A549 (cell line): ENCODE data around the gene ZNF69. TPM values are rescaled to one million over a fixed set of nuclear protein-coding genes. Genes with fewer than 3 reads are reported as not detected.
"Not testable (repeated sequence)": the region's sequence is repeated elsewhere in the genome, so short reads cannot be mapped to it uniquely, and the experiment has no call there.

Experiments
- ATAC-seq, 2 experiments: fragments of 200-7000 bp in 1 of 2; fragments of >200 bp in 1 of 2; cut with Nextera tagmentation in 1 of 2; cut with Tn5 transposase in 1 of 2; 3 replicates each; pipeline versions ENCODE4 v1.8.0 to v1.9.1; 2018 to 2020; ENCODE audit warnings: mild to moderate bottlenecking in 1 of 2, moderate library complexity in 1 of 2
- CTCF ChIA-PET: fragments of 300-600 bp; sonication (Branson Sonifier 250); formaldehyde crosslinking; extraction: SDS; loops from one replicate; lab custom pipeline; 2021; ENCODE audit warnings: antibody characterized with exemption, inconsistent platforms; lab: Yijun Ruan, JAX
- POLR2A ChIA-PET: fragments of 350-600 bp; formaldehyde crosslinking; extraction: SDS; loops from one replicate; lab custom pipeline; 2021; ENCODE audit warnings: antibody characterized with exemption, inconsistent platforms; lab: Yijun Ruan, JAX
- DNase-seq, 2 experiments: peaks; one replicate each; pipeline versions ENCODE4 v3.0.0 to v3.0.0-alpha.2; 2011 to 2016; ENCODE audit warnings: low read depth in 1 of 2, low spot score in 1 of 2
- FAIRE-seq: peaks from 2 replicates; lab custom pipeline; 2011; peaks lifted over from hg19 to GRCh38; lab: Jason Lieb, UNC
- H3K27ac ChIP-seq, 2 experiments: fragments of >200 bp; sonication (Bioruptor Twin); formaldehyde crosslinking; 3 replicates each; pipeline ENCODE4 v1.5.1; 2016 to 2017
- H3K4me1 ChIP-seq: fragments of >200 bp; sonication (Bioruptor Twin); formaldehyde crosslinking; 3 replicates; pipeline ENCODE4 v1.6.1; 2016
- H3K4me2 ChIP-seq: fragments of >200 bp; sonication (Bioruptor Twin); formaldehyde crosslinking; 3 replicates; pipeline ENCODE4 v1.6.1; 2016
- H3K4me3 ChIP-seq: fragments of >200 bp; sonication (Bioruptor Twin); formaldehyde crosslinking; 3 replicates; pipeline ENCODE4 v1.5.1; 2016
- H3K9me3 ChIP-seq: fragments of >200 bp; sonication (Bioruptor Twin); formaldehyde crosslinking; 3 replicates; pipeline ENCODE4 v1.6.1; 2016
- CBX2 ChIP-seq: fragments of 200-600 bp; sonication (generic); IDR thresholded peaks from 2 replicates; pipeline ENCODE4 v1.6.1; 2016; ENCODE audit warnings: low read depth, mild to moderate bottlenecking, borderline replicate concordance
- CBX8 ChIP-seq: fragments of 200-600 bp; sonication (generic); IDR thresholded peaks from 2 replicates; pipeline ENCODE4 v1.6.1; 2016
- CEBPB ChIP-seq, 2 experiments: fragments of >200 bp in 1 of 2; sonication (Bioruptor Twin) in 1 of 2; formaldehyde crosslinking in 1 of 2; IDR thresholded peaks; 2 replicates each; pipeline ENCODE4 v1.6.1; 2012 to 2016
- CTCF ChIP-seq: fragments of >200 bp; sonication (Bioruptor Twin); formaldehyde crosslinking; IDR thresholded peaks from 3 replicates; pipeline ENCODE4 v1.5.1; 2016
- EHF ChIP-seq: fragments of 250-450 bp; sonication (Bioruptor Pico); IDR thresholded peaks from 2 replicates; pipeline ENCODE4 v1.5.0; 2020; ENCODE audit warnings: mild to moderate bottlenecking
- ELK1 ChIP-seq: fragments of 150-350 bp; IDR thresholded peaks from 2 replicates; pipeline ENCODE4 v1.6.1; 2014; ENCODE audit warnings: low read depth, mild to moderate bottlenecking, low read length
- EP300 ChIP-seq, 2 experiments: fragments of >200 bp; sonication (Bioruptor Twin); formaldehyde crosslinking; IDR thresholded peaks; 2 replicates in 1 of 2; 3 replicates in 1 of 2; pipeline ENCODE4 v1.6.1; 2016 to 2017
- ESRRA ChIP-seq: fragments of 150-350 bp; IDR thresholded peaks from 2 replicates; pipeline ENCODE4 v1.6.1; 2014; ENCODE audit warnings: mild to moderate bottlenecking, low read length, borderline replicate concordance
- GATA3 ChIP-seq: IDR thresholded peaks from 2 replicates; pipeline ENCODE4 v1.6.1; 2012; ENCODE audit warnings: borderline replicate concordance
- HDAC2 ChIP-seq: fragments of 200-600 bp; sonication (generic); IDR thresholded peaks from 2 replicates; pipeline ENCODE4 v1.6.1; 2016
- HES2 ChIP-seq: fragments of >200 bp; sonication (Bioruptor Twin); formaldehyde crosslinking; IDR thresholded peaks from 2 replicates; pipeline ENCODE4 v1.6.1; 2016
- HOXA7 ChIP-seq: fragments of 250-450 bp; sonication (Bioruptor Pico); IDR thresholded peaks from 2 replicates; pipeline ENCODE4 v1.5.0; 2020; ENCODE audit warnings: mild to moderate bottlenecking, moderate library complexity
- HOXB5 ChIP-seq: fragments of 250-450 bp; sonication (Bioruptor Pico); IDR thresholded peaks from 2 replicates; pipeline ENCODE4 v1.5.0; 2020; ENCODE audit warnings: mild to moderate bottlenecking, moderate library complexity
- JUN ChIP-seq, 2 experiments: fragments of >200 bp; sonication (Bioruptor Twin); formaldehyde crosslinking; IDR thresholded peaks; 2 replicates in 1 of 2; 3 replicates in 1 of 2; pipeline ENCODE4 v1.6.1; 2016 to 2017
- JUNB ChIP-seq: fragments of >200 bp; sonication (Bioruptor Twin); formaldehyde crosslinking; IDR thresholded peaks from 2 replicates; pipeline ENCODE4 v1.6.1; 2016
- KDM1A ChIP-seq: fragments of 200-600 bp; sonication (generic); IDR thresholded peaks from 2 replicates; pipeline ENCODE4 v1.6.1; 2016; ENCODE audit warnings: low read depth, mild to moderate bottlenecking
- MAFK ChIP-seq: fragments of 450-650 bp; IDR thresholded peaks from 2 replicates; pipeline ENCODE4 v1.6.1; 2014; ENCODE audit not compliant: partially characterized antibody
- MAX ChIP-seq: IDR thresholded peaks from 2 replicates; pipeline ENCODE4 v1.6.1; 2012
- NFE2L2 ChIP-seq: fragments of 150-350 bp; conservative IDR thresholded peaks from 2 replicates; pipeline ENCODE4 v1.6.1; 2014; ENCODE audit warnings: low read length
- NPAS2 ChIP-seq: fragments of 250-450 bp; sonication (Bioruptor Pico); IDR thresholded peaks from 2 replicates; pipeline ENCODE4 v1.8.0; 2022; ENCODE audit warnings: mild to moderate bottlenecking, moderate library complexity, borderline replicate concordance
- NR3C1 ChIP-seq: fragments of >200 bp; sonication (Bioruptor Twin); formaldehyde crosslinking; IDR thresholded peaks from 3 replicates; pipeline ENCODE4 v1.6.1; 2017
- PHF8 ChIP-seq: fragments of 200-600 bp; sonication (generic); IDR thresholded peaks from 2 replicates; pipeline ENCODE4 v1.6.1; 2016; ENCODE audit warnings: low read depth, mild to moderate bottlenecking, antibody characterized with exemption, moderate library complexity, borderline replicate concordance
- POLR2A ChIP-seq: IDR thresholded peaks from 2 replicates; pipeline ENCODE4 v1.6.1; 2012; ENCODE audit warnings: mild to moderate bottlenecking, low read length
- POLR2AphosphoS2 ChIP-seq: conservative IDR thresholded peaks from 2 replicates; pipeline ENCODE4 v1.6.1; 2012; ENCODE audit warnings: low read length, improper control_type of control experiment, inconsistent platforms
- RAD21 ChIP-seq, 2 experiments: fragments of >200 bp in 1 of 2; sonication (Bioruptor Twin) in 1 of 2; formaldehyde crosslinking in 1 of 2; IDR thresholded peaks in 1 of 2; conservative IDR thresholded peaks in 1 of 2; 2 replicates in 1 of 2; 3 replicates in 1 of 2; pipeline ENCODE4 v1.6.1; 2012 to 2018; ENCODE audit warnings: inconsistent platforms in 1 of 2
- SMC3 ChIP-seq: fragments of >200 bp; sonication (Bioruptor Twin); formaldehyde crosslinking; IDR thresholded peaks from 3 replicates; pipeline ENCODE4 v1.6.1; 2018; ENCODE audit warnings: inconsistent platforms
- SREBF2 ChIP-seq: fragments of 450-650 bp; IDR thresholded peaks from 2 replicates; pipeline ENCODE4 v1.6.1; 2014; ENCODE audit warnings: mild to moderate bottlenecking, moderate library complexity
- USF2 ChIP-seq: fragments of 450-650 bp; IDR thresholded peaks from 2 replicates; pipeline ENCODE4 v1.6.1; 2014; ENCODE audit warnings: antibody characterized with exemption
- WGBS: methylation state at CpG from one replicate; pipeline ENCODE4 v1.1.6; 2017; ENCODE audit errors: missing lambda C conversion rate; 5-methylcytosine and 5-hydroxymethylcytosine counted together
- polyA plus RNA-seq, 4 experiments: library from polyadenylated mRNA; depleted of rRNA in 3 of 4; stranded (reverse); fragments of >200 nt; fragmentation: RNase III in 1 of 4; extraction: RNeasy Plus Mini Kit Qiagen cat#74134 plus additional on column Dnase treatment in 1 of 4; gene quantifications; 2 replicates in 3 of 4; 3 replicates in 1 of 4; pipeline ENCODE4 v1.2.3, GENCODE V29; 2011 to 2017

The ZNF69 gene
- polyA plus RNA-seq, 2 of the 4 experiments (the other 2 are of a cell fraction): not detected

GRCh38 chr19:11894851-11895250 is 7.3 kb downstream of the ZNF69 start:
- ATAC-seq: no peak
- TF ChIP-seq CBX8 (no peak), NPAS2 (CRISPR knock-in tag) (no peak), CEBPB (IDR thresholded peaks at IDR 0.05) (no peak), NFE2L2 (no peak), NR3C1 (no peak), SMC3 (no peak), KDM1A (no peak), ELK1 (no peak), MAX (no peak)
- Histone ChIP-seq H3K4me2 (no peak overlapping the region), H3K4me1 (no peaks in the 10 kb centered on the region), H3K9me3 (no peaks in the 10 kb centered on the region), H3K4me3 (no peak overlapping the region), H3K27ac (no peak overlapping the region)
- ChIA-PET CTCF (interaction anchor here (0.5 kb wide), 1 partner anchor 505 kb away, joined by 3 read pairs; no protein-coding TSS in a partner anchor), POLR2A (no interaction called here)
- WGBS: 34% methylated on average over 6 of the region's 6 CpGs
- no peak for DNase-seq
- no peak for FAIRE-seq

GRCh38 chr19:11902228-11902627 is 14.6 kb downstream of the ZNF69 start:
- FAIRE-seq: no peak
- WGBS: 18% methylated on average over 3 of the region's 3 CpGs
- Histone ChIP-seq H3K4me3 (no peak overlapping the region), H3K9me3 (peaks cover 2% of the 10 kb centered on the region; the same call in 1 of the 3 replicates), H3K27ac (no peak overlapping the region), H3K4me2 (no peak overlapping the region), H3K4me1 (no peaks in the 10 kb centered on the region)
- no peak for TF ChIP-seq SMC3
- no peak for TF ChIP-seq POLR2A
- TF ChIP-seq ESRRA: no peak
- TF ChIP-seq RAD21 (conservative IDR thresholded peaks at IDR 0.05 in 1 of 2, IDR thresholded peaks at IDR 0.05 in 1 of 2): no peak
- no peak for TF ChIP-seq HES2
- TF ChIP-seq CBX2: no peak
- TF ChIP-seq HDAC2: no peak
- no peak for TF ChIP-seq PHF8
- no peak for TF ChIP-seq JUNB
- no peak for TF ChIP-seq GATA3
- TF ChIP-seq POLR2AphosphoS2: no peak
- TF ChIP-seq HOXA7: no peak
- TF ChIP-seq KDM1A: no peak
- TF ChIP-seq SREBF2: no peak
- TF ChIP-seq CEBPB (IDR thresholded peaks at IDR 0.05): no peak
- no peak for TF ChIP-seq EHF
- TF ChIP-seq CTCF: no peak
- TF ChIP-seq HOXB5 (CRISPR knock-in tag): no peak
- TF ChIP-seq CBX8: no peak
- TF ChIP-seq JUN (IDR thresholded peaks at IDR 0.05): no peak
- ChIA-PET CTCF (no interaction called here), POLR2A (no interaction called here)
- DNase-seq: no peak
- no peak for ATAC-seq

- TF ChIP-seq JUNB: no peak
- TF ChIP-seq GATA3: no peak
- no peak for TF ChIP-seq MAFK
- TF ChIP-seq HDAC2: no peak
- TF ChIP-seq SREBF2: no peak
- TF ChIP-seq CTCF: no peak
- no peak for TF ChIP-seq USF2
- no peak for TF ChIP-seq EP300 (IDR thresholded peaks at IDR 0.05)
- Histone ChIP-seq H3K9me3 (peaks cover 2% of the 10 kb centered on the region; the same call in 1 of the 3 replicates), H3K27ac (no peak overlapping the region), H3K4me3 (no peak overlapping the region), H3K4me1 (no peaks in the 10 kb centered on the region), H3K4me2 (no peak overlapping the region)
- ChIA-PET POLR2A (no interaction called here), CTCF (interaction anchor here (1.0 kb wide), 1 partner anchor 15 kb away, joined by 3 read pairs; no protein-coding TSS in a partner anchor)
- 14% methylated on average over 3 of the region's 3 CpGs for WGBS
- FAIRE-seq (no peak), ATAC-seq (no peak), DNase-seq (no peak)
These were observed 18.3 kb downstream of the ZNF69 start for GRCh38 chr19:11905928-11906327.

- FAIRE-seq, H3K4me3 ChIP-seq, H3K4me2 ChIP-seq, H3K27ac ChIP-seq, H3K4me1 ChIP-seq, DNase-seq, H3K9me3 ChIP-seq, POLR2A ChIA-PET, ATAC-seq: not testable (repeated sequence)
- 0% methylated on average over 1 of the region's 1 CpG for WGBS
- CTCF ChIA-PET: interaction anchor here (0.6 kb wide), 1 partner anchor 15 kb away, joined by 3 read pairs; no protein-coding TSS in a partner anchor
These were observed 24.4 kb downstream of the ZNF69 start for GRCh38 chr19:11911937-11912336.
